ENCODE results near the gene SIPA1L3.
"Not testable (repeated sequence)": the region's sequence is repeated elsewhere in the genome, so short reads cannot be mapped to it uniquely, and the experiment has no call there.

The SIPA1L3 gene

GRCh38 chr19:38216785-38217641, 310.0 kb downstream of the SIPA1L3 start:
- no peak for DNase-seq

- no peak for DNase-seq
Observed at GRCh38 chr19:38218204-38218603, 311.2 kb downstream of the SIPA1L3 start.

GRCh38 chr19:38219221-38219620, 312.2 kb downstream of the SIPA1L3 start:
- DNase-seq: no peak

GRCh38 chr19:38221421-38221820, 314.4 kb downstream of the SIPA1L3 start:
- DNase-seq: no peak

GRCh38 chr19:38221919-38222830, 315.2 kb downstream of the SIPA1L3 start:
- no peak for DNase-seq

GRCh38 chr19:38223119-38223523, 316.1 kb downstream of the SIPA1L3 start:
- no peak for DNase-seq

- no peak for DNase-seq
Observed at GRCh38 chr19:38223617-38224013, 316.6 kb downstream of the SIPA1L3 start.

GRCh38 chr19:38224014-38224862, 317.2 kb downstream of the SIPA1L3 start, which contains the start of gene DPF1:
Gene DPF1 (minus strand): TSS chr19:38224222. CDS start chr19:38224142, 80 bp downstream.
- peak in 1 of 5 donors; percentile 51 for DNase-seq

- not testable (repeated sequence) for DNase-seq
Observed at GRCh38 chr19:38224863-38225218, 317.8 kb downstream of the SIPA1L3 start.

GRCh38 chr19:38227287-38228004, 320.4 kb downstream of the SIPA1L3 start:
- no peak for DNase-seq

GRCh38 chr19:38228005-38228377, 321.0 kb downstream of the SIPA1L3 start:
- no peak for DNase-seq

- no peak for DNase-seq
Observed at GRCh38 chr19:38228491-38229439, 321.8 kb downstream of the SIPA1L3 start.

GRCh38 chr19:38229585-38230073, 322.6 kb downstream of the SIPA1L3 start:
- peak in 3 of 5 donors; percentile 46 to 77 (median 56) for DNase-seq

GRCh38 chr19:38230506-38231133, 323.6 kb downstream of the SIPA1L3 start:
- not testable (repeated sequence) for DNase-seq

GRCh38 chr19:38231918-38232317, 324.9 kb downstream of the SIPA1L3 start:
- DNase-seq: no peak

- DNase-seq: peak; percentile 38 to 73 (median 60)
Observed at GRCh38 chr19:38233740-38234251, 326.8 kb downstream of the SIPA1L3 start.

- DNase-seq: no peak
Observed at GRCh38 chr19:38234615-38235014, 327.6 kb downstream of the SIPA1L3 start.

- DNase-seq: no peak
Observed at GRCh38 chr19:38239816-38240215, 332.8 kb downstream of the SIPA1L3 start.

GRCh38 chr19:38243279-38243673, 336.3 kb downstream of the SIPA1L3 start:
- DNase-seq: no peak
